ENCODE measurements around the gene VCL.
"Not testable (repeated sequence)": the region's sequence is repeated elsewhere in the genome, so short reads cannot be mapped to it uniquely, and the experiment has no call there.

The VCL gene

DNA sequence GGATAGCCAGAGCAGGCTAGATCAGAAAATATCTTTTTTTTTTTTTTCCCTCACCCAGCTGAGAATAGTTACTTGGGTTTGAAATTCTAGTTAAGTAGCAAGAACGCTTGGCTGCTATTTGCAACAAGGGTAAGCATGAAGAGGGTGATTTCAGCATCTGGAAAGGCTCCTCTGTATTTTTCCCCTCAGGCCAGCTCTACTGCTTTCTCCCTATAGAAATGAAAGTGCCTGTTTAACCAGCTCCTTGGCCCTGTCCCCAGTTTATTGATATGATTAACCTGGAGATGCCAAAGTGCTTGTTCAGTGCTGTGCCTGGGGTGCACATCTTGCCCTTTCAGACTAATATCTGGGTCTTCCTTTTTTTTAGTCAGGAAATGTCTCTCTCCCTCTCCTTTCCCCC, 115.6 kb downstream of the VCL start:
- DNase-seq = no peak

DNA sequence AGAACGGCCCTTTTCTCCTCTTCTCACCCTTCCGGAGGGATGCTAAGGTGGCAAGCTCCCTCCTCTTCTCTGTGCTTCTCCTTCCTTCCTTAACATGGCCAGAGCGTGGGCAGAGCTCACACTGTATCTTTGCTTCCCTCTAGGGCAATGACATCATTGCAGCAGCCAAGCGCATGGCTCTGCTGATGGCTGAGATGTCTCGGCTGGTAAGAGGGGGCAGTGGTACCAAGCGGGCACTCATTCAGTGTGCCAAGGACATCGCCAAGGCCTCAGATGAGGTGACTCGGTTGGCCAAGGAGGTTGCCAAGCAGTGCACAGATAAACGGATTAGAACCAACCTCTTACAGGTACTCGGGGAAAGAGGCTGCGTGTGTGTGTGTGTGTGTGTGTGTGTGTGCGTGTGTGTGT, 116.1 kb downstream of the VCL start:
- DNase-seq = no peak

DNA sequence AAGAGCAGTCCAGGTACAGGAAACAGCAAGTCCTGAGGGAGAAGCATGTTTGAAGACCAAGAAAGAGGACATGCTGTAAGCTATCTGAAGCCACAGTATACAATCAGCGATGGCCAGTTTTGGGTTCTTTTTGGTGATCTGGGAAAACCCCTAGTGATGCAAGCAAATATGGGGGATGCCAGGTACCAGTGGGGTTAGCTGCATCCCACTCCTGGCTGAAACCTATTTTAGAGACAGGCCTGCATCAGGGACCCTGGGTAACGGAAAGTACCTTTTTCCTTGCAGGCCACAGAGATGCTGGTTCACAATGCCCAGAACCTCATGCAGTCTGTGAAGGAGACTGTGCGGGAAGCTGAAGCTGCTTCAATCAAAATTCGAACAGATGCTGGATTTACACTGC, 119.8 kb downstream of the VCL start:
- DNase-seq = no peak

DNA sequence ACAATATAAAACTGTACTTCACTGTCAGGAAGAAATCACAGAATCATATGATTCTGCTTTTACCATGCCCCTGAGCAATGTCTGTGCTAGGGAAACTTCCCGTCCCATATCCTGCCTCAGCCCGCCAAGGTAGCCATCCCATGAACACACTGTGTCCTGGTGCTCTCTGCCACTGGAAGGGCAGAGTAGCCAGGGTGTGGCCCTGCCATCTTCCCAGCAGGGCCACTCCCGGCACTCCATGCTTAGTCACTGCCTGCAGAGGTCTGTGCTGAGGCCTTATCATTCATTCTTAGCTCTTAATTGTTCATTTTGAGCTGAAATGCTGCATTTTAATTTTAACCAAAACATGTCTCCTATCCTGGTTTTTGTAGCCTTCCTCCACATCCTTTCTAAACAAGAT, 120.9 kb downstream of the VCL start:
- DNase-seq = no peak

DNA sequence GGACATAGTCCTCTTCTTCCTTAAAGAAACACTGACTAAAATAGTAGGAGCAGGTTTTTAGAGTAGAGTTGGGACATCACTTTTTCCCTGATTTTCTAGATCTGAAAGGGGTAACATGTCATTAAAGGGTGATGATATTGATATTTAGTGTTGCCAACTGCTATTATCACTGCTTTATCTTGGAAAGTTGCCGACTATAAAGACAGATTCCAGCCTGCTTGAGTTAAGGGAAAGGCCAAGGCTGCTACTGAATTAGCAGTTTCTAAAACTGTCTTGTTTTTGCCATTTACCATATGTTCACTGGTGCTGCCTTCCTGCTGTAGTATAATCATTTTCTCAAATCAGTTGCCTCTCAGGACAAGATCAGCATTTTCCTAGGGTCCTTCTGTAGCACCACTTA, 123.0 kb downstream of the VCL start:
- no peak for DNase-seq

DNA sequence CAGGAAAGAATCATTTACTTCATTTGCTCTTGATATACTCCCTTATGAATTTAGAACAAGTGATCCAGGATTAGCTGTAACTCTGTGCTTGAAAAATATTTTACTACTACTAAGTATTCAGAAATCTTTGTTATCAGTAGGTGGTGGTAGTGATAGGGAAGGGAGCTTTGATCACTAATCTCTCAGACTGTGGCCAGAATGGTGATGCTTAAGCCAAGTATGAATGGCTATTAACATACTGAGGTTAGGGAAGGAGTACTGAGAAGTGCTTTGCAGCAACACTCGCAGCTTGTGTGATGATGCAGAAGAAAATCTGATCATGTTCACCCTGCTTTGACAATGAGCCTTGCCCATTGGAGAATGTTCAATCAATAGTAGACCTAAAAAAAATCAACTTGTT, 123.5 kb downstream of the VCL start:
- DNase-seq = no peak

DNA sequence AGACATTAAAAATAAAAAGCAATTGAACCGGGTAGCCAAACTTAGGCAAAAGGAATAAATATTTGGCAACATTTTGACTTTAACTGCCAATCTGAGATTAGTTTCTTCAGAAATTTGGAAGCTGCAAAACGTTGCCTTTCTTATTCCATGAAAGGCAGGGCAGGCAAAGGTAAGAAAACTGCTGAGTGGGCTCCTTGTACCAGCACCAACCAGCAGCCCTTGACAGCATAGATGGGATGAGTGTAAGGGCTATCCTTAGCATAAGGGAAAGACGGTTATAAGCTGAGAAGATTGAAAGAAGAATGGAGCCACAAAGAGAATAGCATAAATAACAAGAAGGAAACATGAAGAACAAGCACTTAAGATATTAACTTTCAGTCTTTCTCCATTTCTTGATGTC, 124.1 kb downstream of the VCL start:
- DNase-seq = no peak

DNA sequence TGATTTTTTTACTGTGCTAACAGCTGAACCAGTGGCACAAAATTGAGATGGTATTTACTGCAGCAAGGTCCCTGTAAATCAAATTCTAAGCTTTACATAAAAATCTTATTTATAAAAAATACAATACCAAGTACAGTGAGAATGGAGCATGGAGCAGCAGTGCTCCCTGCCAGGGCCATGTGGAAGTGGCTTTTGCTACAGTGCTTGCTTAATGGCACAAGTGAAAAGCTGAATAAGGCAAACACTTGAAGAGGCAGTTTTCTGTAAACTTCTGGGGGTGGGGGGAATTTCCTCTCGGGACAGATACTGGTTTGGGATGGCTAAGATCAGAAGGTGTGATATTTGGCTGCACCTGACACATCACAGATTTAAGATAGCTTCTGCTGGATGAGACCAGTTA, 125.2 kb downstream of the VCL start:
- DNase-seq = no peak

DNA sequence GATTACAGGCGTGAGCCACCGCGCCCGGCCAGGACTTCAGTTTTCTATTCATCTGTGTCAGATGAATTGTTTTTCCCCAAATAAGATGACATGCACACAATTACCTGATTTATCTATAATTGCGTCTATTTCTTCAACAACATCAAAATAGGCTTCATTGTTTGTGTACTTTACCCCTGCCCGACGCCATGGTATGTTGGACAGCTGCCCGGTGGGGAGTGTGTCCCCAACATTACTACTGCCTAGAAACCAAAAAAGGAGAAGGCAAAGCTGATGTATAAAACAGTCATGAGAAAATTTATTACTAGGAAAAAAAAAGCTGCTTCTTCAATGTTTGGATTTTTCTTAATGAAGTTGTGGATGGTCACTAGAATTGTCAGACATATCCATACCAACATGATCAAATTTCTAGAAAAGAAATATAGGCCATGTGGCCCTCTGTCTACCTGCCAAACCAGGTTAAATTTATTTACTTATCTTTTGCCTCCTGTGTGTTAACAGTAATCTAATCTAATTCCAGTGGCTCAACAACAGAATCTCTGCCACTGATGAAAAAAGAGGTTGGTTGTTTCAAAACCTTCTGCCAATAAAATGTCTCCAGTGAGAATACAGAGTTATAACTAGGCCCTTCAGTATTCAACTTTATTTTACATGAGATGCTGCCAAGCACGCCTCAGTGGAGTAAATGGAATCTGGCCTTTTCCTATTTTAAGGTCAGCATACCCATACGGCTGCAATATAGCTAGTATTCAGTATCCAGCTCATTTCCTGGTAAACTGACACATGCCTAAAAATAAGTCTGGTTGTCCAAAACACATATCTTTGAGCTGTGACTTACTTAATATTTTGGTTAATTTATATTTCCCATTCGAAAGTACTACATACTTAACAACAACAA, 136.3 kb downstream of the VCL start:
- DNase-seq = no peak

DNA sequence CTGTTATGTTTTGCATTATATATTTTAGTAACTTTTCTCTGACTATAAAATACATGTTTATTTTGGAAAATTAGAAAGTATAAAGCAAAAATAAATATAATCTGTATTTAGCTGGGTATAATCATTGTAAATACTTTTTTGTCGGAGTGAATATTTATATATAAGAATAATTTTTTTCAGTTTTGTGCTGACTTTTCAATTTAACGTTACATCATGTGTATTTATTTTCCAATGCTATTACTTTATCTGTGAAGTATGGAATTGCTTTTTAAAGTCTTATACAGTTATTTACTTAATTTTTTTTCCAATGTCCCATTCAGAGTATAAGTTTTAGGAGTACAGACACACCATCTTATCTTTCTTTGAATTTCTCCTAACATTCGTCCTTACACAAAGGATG, 137.5 kb downstream of the VCL start:
- no peak for DNase-seq

DNA sequence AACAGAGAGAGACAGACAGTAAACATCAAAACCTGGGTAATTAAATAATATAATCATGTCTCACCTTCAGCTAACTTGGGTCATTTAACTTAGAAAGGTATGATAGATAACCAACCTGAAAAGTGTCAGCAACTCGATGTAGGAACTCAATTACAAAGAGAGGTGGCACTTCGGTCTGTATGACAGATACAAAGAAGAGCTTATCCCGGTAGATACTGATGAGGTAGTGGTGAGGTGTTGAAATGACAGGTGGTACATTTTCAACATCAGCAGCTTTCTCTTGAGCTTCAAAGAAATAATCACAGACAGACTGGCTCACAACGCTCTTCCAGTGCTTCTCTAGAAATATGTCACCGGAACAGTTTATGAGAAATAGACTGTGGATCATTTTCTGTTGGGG, 140.1 kb downstream of the VCL start:
- no peak for DNase-seq

DNA sequence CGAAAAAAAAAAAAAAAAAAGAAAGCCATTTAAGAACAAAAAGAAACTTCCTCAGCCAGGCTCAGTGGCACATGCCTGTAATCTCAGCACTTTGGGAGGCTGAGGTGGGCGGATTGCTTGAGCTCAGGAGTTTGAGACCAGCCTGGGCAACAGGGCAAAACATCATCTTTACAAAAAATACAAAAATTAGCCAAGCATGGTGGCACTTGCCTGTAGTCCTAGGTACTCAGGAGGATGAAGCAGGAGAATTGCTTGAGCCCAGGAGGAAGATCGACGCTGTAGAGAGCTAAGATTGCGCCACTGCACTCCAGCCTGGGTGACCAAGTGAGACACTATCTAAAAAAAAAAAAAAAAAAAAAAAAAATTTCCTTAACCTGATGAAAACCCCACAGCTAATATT, 140.7 kb downstream of the VCL start:
- not testable (repeated sequence) for DNase-seq

DNA sequence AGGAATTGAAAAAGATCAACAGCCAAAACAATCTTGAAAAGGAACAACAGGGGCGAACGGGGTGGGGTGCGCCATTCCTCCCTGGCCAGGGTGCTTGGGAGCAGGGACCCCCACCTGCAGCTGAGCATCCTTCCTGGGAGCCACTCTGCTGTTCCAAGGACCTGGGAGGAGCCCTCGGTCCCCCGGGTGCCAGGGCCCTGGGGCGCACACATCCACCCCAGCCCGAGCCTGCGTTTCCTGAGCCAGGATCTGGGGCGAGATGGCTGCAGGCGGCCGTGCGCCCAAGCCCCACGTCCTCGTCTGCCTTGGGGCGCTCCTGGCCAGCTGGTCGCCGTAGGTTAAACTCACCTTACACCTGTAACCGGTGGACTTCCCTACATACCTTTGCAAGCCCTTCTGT, 142.1 kb downstream of the VCL start:
- DNase-seq = no peak

DNA sequence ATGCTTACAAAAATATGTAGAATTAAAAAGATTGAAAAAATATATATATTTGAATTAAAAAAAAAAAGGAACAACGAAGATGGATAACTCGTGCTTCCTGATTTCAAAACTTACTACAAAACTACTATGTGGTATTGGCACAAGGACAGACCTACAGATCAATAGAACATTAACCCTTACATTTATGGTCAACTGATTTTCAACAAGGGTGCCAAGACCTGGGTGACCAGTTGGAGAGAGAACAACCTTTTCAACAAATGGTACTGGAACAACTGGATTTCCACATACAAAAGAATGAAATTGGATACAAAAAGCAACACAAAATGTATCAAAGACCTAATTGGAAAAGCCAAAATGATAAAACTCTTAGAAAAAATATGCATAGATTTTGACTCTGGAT, 142.6 kb downstream of the VCL start:
- no peak for DNase-seq

DNA sequence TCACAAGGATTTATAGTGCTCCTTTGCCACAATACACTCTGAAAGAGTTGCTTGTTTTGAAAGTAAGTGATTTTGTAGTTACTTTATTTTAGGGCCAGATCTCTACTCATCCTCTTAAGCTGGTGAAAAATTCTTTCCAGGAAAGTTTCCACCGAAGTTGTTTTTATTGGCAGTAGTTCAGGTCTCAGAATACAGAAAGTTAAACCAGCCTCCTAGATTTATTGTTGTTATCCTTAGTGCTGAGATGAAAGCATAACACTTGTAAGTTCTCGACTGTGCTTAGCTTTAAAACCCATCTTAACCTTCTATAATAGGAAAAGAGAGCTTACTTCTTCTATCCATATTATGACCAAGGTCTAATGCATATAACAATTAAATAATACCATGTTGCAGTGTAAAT, 147.2 kb downstream of the VCL start:
- DNase-seq = no peak

DNA sequence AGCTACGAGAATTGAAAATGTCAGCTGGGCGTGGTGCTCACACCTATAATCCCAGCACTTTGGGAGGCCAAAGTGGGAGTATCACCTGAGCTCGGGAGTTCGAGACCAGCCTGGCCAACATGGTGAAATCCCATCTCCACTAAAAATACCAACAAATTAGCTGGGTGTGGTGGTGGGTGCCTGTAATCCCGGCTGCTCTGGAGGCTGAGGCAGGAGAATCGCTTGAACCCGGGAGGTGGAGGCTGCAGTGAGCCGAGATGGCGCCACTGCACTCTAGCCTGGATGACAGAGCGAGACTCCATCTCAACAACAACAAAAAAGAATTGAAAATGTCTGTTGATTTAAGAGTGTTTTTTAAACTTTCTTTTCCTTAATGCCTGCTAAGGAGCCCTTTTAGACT, 149.1 kb downstream of the VCL start:
- DNase-seq = not testable (repeated sequence)

DNA sequence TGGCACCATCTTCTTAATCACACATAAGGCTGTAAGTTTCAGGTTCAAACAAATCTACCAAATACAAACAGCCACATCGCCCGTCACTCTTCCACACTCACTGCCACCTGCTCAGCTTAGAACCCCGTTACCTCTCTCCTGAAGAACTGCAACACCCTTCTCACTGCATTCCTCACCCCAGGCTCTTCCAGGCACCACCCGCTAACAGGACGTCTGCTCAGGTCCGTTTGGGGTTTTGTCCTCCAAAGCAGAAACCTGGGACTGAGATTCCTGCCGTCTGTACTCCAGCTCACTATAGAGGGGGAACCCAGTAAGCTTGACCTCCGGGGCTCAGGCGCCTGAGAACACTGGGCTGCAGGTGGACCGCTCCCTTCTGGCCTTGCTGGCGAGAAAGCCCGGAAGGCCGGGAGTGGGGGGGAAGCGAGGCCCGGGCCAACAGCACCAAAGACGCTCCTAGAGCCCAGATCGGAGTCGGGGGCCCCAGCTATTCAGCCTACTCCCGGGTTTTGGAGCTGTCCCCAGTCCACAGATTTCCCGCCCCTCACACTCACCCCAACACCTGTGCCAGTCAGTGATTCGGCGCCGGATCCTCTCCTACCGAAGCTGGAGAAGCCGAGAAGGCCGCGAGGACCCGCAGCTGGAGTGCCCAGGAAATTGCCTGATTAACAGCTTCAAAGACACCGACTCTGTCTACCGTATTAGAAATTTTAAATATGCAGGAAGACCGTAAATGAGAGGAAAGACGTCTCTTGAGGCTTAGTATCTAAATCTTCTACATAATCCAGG, 152.5 kb downstream of the VCL start, which contains the start of gene AP3M1:
AP3M1 (minus strand) TSS at position 625 of the 786 bp plus-strand sequence. CDS start 12,449 bp downstream, outside the sequence.
- peak; percentile 68 to 72 for DNase-seq

DNA sequence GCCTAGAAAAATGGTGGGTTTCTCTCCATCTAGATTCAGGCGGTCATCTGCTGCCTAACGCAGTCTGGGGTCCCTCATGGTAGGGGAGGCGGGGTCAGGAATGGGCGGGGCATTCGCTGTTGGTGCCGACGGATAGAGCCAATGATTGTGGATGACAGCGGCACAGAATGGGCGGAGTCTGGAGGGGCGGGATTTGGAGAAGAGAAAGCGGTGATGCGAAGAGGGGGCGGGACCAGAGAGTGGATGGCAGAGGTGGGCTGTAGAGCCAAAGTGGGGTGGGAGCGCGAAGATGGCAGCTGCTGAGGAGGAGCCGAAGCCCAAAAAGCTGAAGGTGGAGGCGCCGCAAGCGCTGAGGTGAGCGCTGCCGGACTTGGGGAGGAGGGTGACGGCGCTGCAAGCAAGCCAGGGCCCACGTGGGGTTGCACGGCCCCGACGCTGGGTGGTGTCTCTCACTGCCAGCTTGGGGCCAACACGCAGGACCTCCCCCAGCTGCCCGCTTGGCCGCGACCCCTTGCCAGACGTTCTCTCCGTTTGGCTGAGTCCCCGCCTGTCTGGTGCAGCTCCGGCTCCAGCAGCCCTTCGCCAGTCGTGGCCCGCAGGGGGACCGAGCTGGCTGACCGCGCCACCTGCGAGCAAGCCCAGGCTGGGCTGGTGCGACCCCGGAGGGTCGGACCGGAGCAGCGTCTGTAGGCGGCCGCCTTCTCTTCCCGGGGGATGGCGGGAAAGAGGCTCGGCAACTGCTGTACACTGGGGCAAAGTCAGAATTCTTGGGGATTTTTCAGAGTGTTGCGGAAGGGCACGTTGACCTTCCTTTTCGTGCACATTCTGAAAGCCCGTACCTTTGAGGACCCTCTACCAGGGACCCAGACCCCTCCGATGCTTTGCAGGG, 153.3 kb downstream of the VCL start, which contains the start of gene ADK:
ADK (plus strand) TSS at position 232 of the 889 bp plus-strand sequence; CDS start at position 290, 58 bp downstream.
- peak; percentile 99 to 100 for DNase-seq

DNA sequence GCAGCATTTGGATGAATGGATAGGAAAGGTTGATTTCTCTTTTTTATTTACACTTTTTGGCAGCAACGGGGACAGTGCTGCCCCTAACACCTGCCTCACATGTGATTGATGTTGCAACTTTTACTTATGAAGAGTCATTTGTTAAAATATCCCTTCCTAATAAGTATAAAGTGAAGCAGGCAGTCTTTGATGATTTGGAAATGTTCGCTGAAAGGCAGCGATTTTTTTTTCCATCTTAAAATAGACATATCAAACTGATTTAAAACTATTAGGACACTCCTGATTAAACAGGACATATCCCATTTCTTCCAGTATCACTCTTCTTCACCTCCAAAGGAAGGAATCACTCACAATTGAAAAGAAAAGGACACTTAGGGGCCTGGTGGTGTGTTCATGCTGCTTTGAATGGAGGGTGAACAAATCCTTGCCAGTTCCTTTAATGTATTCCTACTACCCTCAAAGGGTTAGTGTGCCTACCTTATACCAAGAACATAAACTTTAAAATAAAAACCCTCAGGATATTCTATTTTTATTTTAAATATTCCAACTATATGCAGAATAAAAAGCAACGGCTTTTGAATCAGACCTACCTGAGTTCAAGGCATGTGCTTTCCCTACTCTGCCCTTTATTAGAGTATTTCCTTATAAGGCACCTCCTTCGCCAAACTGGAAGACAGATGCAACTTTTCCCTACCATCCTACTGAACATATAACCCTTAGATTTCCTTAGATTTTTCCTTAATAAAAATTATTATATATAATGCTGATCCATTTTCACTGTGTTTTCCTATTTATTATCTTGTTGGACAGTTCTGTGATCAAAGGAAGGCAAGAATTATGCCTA, 154.2 kb downstream of the VCL start:
- DNase-seq = no peak

DNA sequence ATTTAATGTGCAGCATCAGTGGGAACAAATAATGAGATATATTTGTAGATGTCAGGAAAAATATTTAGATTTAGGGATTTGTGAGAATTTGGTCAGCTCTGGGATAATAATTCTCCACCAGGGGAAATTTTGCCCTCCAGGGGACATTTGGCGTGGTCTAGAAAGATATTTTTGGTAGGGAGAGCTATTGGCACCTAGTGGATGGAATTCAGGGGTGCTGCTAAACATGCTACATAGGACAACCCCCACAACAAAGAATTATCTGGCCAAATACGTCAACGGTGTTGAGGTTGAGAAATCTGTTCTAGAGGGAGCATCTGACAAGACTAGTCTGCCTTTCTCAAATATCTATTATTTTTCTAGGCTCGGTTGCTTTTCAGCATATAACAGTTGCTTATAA, 155.2 kb downstream of the VCL start:
- no peak for DNase-seq

DNA sequence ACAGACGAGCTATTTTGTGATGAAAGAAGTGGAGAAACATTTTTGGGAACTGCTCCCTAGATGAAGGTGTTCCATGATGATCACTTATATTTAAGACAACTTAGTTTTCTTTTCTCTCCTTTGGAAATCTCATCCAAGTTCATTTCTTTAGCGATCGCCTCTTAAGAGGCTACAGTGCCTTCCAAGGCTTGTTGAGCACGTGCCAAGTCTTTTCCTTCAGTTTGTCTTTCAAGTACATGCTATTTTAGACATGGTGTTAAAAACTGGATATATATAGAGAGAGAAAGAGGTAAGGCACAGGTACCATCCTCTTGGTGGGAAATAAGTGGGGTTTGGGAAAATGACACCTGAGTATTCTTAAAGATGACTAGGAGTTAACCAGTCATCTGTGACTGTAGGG, 155.8 kb downstream of the VCL start:
- no peak for DNase-seq

DNA sequence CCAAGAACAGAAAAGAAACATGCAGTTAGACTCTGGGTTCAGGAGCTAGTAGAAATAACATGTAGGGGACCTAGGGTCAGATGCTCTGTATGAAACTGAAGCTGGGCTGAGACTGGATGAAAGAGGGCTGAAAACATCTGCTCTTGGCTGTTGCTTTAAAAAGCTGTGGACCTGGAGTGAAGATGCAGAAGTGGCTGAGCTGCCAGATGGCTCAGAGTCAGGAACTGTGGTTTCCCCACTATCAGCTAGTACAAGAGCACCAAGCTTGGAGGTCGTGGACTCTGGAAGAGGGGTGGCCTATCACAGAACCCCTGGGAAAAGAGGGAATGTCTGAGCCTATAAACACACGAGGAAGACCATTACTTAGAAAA, 159.0 kb downstream of the VCL start:
- DNase-seq = no peak

All from stimulated activated CD4-positive, alpha-beta T cell treated with anti-CD3 and anti-CD28 coated beads, Interleukin-2, amount 100 ng/mL, for 48 hours (primary cell).